HepG2 (cell line): ENCODE measurements around the gene CSNK1D. TPM values are rescaled to one million over a fixed set of nuclear protein-coding genes. Genes with fewer than 3 reads are reported as not detected.

Experiments
- CHD4 ChIP-seq: fragments of 200-600 bp; sonication (generic); IDR thresholded peaks from 2 replicates; pipeline ENCODE4 v1.7.0; 2017; ENCODE audit warnings: mild to moderate bottlenecking, low read length, borderline replicate concordance
- ELF3 ChIP-seq: IDR thresholded peaks from 2 replicates; pipeline ENCODE4 v1.6.1; 2016; ENCODE audit warnings: missing genetic modification reagents, missing compliant biosample characterization
- FOXA1 ChIP-seq, 2 experiments: fragments of 450-650 bp in 1 of 2; sonication (generic) in 1 of 2; formaldehyde crosslinking in 1 of 2; IDR thresholded peaks; 2 replicates each; pipeline versions ENCODE4 v1.4.0 to v1.6.1; 2016 to 2020; ENCODE audit warnings: missing genetic modification reagents in 1 of 2
- FOXK1 ChIP-seq: sonication (generic); formaldehyde crosslinking; IDR thresholded peaks from 2 replicates; pipeline ENCODE4 v1.4.0; 2020; ENCODE audit warnings: low read depth, missing genetic modification reagents, borderline replicate concordance
- HDAC6 ChIP-seq: fragments of 200-600 bp; sonication (generic); IDR thresholded peaks from 2 replicates; pipeline ENCODE4 v1.7.0; 2017; ENCODE audit warnings: mild to moderate bottlenecking, antibody characterized with exemption, low read length, low read depth
- HNF1B ChIP-seq: sonication (generic); formaldehyde crosslinking; IDR thresholded peaks from 2 replicates; pipeline ENCODE4 v1.5.1; 2020; ENCODE audit warnings: mild to moderate bottlenecking, moderate library complexity, missing genetic modification reagents
- IRX3 ChIP-seq: sonication (generic); formaldehyde crosslinking; IDR thresholded peaks from 2 replicates; pipeline ENCODE4 v1.8.1; 2023; ENCODE audit warnings: mild to moderate bottlenecking, low read depth, missing genetic modification reagents, borderline replicate concordance
- KAT2B ChIP-seq: fragments of 150-350 bp; IDR thresholded peaks from 2 replicates; pipeline ENCODE4 v1.6.1; 2014; ENCODE audit warnings: low read depth, low read length, borderline replicate concordance
- MAX ChIP-seq: IDR thresholded peaks from 2 replicates; pipeline ENCODE4 v1.6.1; 2012; ENCODE audit warnings: inconsistent platforms
- NFATC3 ChIP-seq: sonication (generic); formaldehyde crosslinking; IDR thresholded peaks from 2 replicates; pipeline ENCODE4 v1.5.1; 2020; ENCODE audit warnings: mild to moderate bottlenecking, missing genetic modification reagents
- NFKBIZ ChIP-seq: IDR thresholded peaks from 2 replicates; pipeline ENCODE4 v1.6.1; 2018; ENCODE audit warnings: missing genetic modification reagents, missing compliant biosample characterization
- PITX1 ChIP-seq: sonication (generic); formaldehyde crosslinking; IDR thresholded peaks from 2 replicates; pipeline ENCODE4 v1.5.1; 2020; ENCODE audit warnings: mild to moderate bottlenecking, missing genetic modification reagents
- POGZ ChIP-seq: sonication (generic); formaldehyde crosslinking; IDR thresholded peaks from 2 replicates; pipeline ENCODE4 v1.4.0; 2020; ENCODE audit warnings: mild to moderate bottlenecking, missing genetic modification reagents
- RFXAP ChIP-seq: sonication (generic); formaldehyde crosslinking; IDR thresholded peaks from 2 replicates; pipeline ENCODE4 v1.4.0; 2020; ENCODE audit warnings: missing genetic modification reagents, borderline replicate concordance
- SOX6 ChIP-seq, 2 experiments: fragments of 450-650 bp in 1 of 2; sonication (generic) in 1 of 2; formaldehyde crosslinking in 1 of 2; IDR thresholded peaks; 2 replicates each; pipeline versions ENCODE4 v1.4.0 to v1.6.1; 2017 to 2020; ENCODE audit warnings: antibody characterized with exemption in 1 of 2, mild to moderate bottlenecking in 1 of 2, missing genetic modification reagents in 1 of 2
- SUZ12 ChIP-seq: fragments of 150-350 bp; IDR thresholded peaks from 2 replicates; pipeline ENCODE4 v1.6.1; 2014; ENCODE audit warnings: low read depth, low read length
- THYN1 ChIP-seq: sonication (generic); formaldehyde crosslinking; IDR thresholded peaks from 2 replicates; pipeline ENCODE4 v1.8.1; 2023; ENCODE audit warnings: low read depth, mild to moderate bottlenecking, moderate library complexity, missing genetic modification reagents, borderline replicate concordance
- ZBTB7B ChIP-seq: sonication (generic); formaldehyde crosslinking; IDR thresholded peaks from 2 replicates; pipeline ENCODE4 v1.4.0; 2020; ENCODE audit warnings: missing genetic modification reagents
- ZFP62 ChIP-seq: sonication (generic); formaldehyde crosslinking; IDR thresholded peaks from 2 replicates; pipeline ENCODE4 v1.4.0; 2020; ENCODE audit warnings: missing genetic modification reagents
- ZNF20 ChIP-seq: sonication (generic); formaldehyde crosslinking; IDR thresholded peaks from 2 replicates; pipeline ENCODE4 v1.4.0; 2020; ENCODE audit warnings: mild to moderate bottlenecking, moderate library complexity, missing genetic modification reagents
- ZNF225 ChIP-seq: sonication (generic); formaldehyde crosslinking; IDR thresholded peaks from 2 replicates; pipeline ENCODE4 v1.4.0; 2020; ENCODE audit warnings: mild to moderate bottlenecking, missing genetic modification reagents
- ZNF263 ChIP-seq: sonication (generic); formaldehyde crosslinking; IDR thresholded peaks from 2 replicates; pipeline ENCODE4 v1.4.0; 2020; ENCODE audit warnings: missing genetic modification reagents
- ZNF34 ChIP-seq: sonication (generic); formaldehyde crosslinking; IDR thresholded peaks from 2 replicates; pipeline ENCODE4 v1.4.0; 2020; ENCODE audit warnings: mild to moderate bottlenecking, missing genetic modification reagents, borderline replicate concordance
- ZNF350 ChIP-seq: sonication (generic); formaldehyde crosslinking; IDR thresholded peaks from 2 replicates; pipeline ENCODE4 v1.4.0; 2020; ENCODE audit warnings: mild to moderate bottlenecking, low read depth, missing genetic modification reagents, borderline replicate concordance
- ZNF580 ChIP-seq: IDR thresholded peaks from 2 replicates; pipeline ENCODE4 v1.6.1; 2016; ENCODE audit warnings: low read depth, borderline replicate concordance
- polyA plus RNA-seq, 8 experiments: library from polyadenylated mRNA; depleted of rRNA in 3 of 8; stranded (reverse) in 7 of 8; unstranded in 1 of 8; fragments of >200 nt; fragmentation: Illumina TruSeq in 4 of 8; extraction: Trizol in 4 of 8; gene quantifications; 2 replicates each; pipeline versions ENCODE4 v1.2.1 to v1.2.3, GENCODE V29; 2011 to 2016; ENCODE audit warnings: low read depth in 4 of 8, missing spikeins in 1 of 8, mixed read lengths in 1 of 8; ENCODE audit not compliant: insufficient read depth in 1 of 8
- total RNA-seq, 5 experiments: library from RNA; depleted of rRNA; stranded (reverse); fragments of >200 nt; fragmentation: Illumina TruSeq; extraction: Trizol; gene quantifications; 2 replicates each; pipeline ENCODE4 v1.2.3, GENCODE V29; 2016; ENCODE audit warnings: low read depth in 1 of 5
- TF ChIP-seq, protein P1 (sequence below): sonication (generic); formaldehyde crosslinking; conservative IDR thresholded peaks from 2 replicates; pipeline ENCODE4 v1.8.0; 2022; ENCODE audit warnings: mild to moderate bottlenecking, moderate library complexity, missing genetic modification reagents

The CSNK1D gene
- total and polyA plus RNA-seq, 2 of the 13 experiments (the other 11 are each of a cell fraction or from before 2014, with no cell fraction given): 31.5 to 128 TPM

- TF ChIP-seq HNF1B (CRISPR knock-in tag) (no peak; the same call in 1 of the 2 replicates), CHD4 (0 out of 2 replicates have a peak, but pooled peaks have one; percentile 51), NFATC3 (CRISPR knock-in tag) (no peak), RFXAP (0 out of 2 replicates have a peak, but pooled peaks have one; percentile 21), ZNF580 (CRISPR knock-in tag) (0 out of 2 replicates have a peak, but pooled peaks have one; percentile 50), ELF3 (CRISPR knock-in tag) (0 out of 2 replicates have a peak, but pooled peaks have one; percentile 30), SUZ12 (no peak), FOXA1 (IDR thresholded peaks at IDR 0.05) (no peak), FOXA1 (CRISPR knock-in tag; IDR thresholded peaks at IDR 0.05) (no peak), ZNF263 (CRISPR knock-in tag) (peak; percentile 100), FOXK1 (CRISPR knock-in tag) (peak; percentile 33; the same call in 1 of the 2 replicates), PITX1 (CRISPR knock-in tag) (peak; percentile 91), NFKBIZ (CRISPR knock-in tag) (no peak), ZNF20 (no peak), ZNF34 (CRISPR knock-in tag) (no peak), ZNF225 (CRISPR knock-in tag) (0 out of 2 replicates have a peak, but pooled peaks have one; percentile 45), SOX6 (IDR thresholded peaks at IDR 0.05) (no peak), SOX6 (CRISPR knock-in tag; IDR thresholded peaks at IDR 0.05) (peak; percentile 50; the same call in 1 of the 2 replicates), ZFP62 (CRISPR knock-in tag) (no peak), ZNF350 (CRISPR knock-in tag) (peak; percentile 63; the same call in 1 of the 2 replicates), ZBTB7B (CRISPR knock-in tag) (peak; percentile 81), HDAC6 (no peak), POGZ (CRISPR knock-in tag) (0 out of 2 replicates have a peak, but pooled peaks have one; percentile 3), MAX (peak; percentile 95), KAT2B (no peak), THYN1 (CRISPR knock-in tag) (no peak), IRX3 (CRISPR knock-in tag) (no peak)
- TF ChIP-seq, protein P1, sequence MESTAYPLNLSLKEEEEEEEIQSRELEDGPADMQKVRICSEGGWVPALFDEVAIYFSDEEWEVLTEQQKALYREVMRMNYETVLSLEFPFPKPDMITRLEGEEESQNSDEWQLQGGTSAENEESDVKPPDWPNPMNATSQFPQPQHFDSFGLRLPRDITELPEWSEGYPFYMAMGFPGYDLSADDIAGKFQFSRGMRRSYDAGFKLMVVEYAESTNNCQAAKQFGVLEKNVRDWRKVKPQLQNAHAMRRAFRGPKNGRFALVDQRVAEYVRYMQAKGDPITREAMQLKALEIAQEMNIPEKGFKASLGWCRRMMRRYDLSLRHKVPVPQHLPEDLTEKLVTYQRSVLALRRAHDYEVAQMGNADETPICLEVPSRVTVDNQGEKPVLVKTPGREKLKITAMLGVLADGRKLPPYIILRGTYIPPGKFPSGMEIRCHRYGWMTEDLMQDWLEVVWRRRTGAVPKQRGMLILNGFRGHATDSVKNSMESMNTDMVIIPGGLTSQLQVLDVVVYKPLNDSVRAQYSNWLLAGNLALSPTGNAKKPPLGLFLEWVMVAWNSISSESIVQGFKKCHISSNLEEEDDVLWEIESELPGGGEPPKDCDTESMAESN (CRISPR knock-in tag): peak; percentile 93
Measured at GRCh38 chr17:82309656-82310570, 36.4 kb upstream of the CSNK1D start (continued).
